Tibial artery (tissue), 4 donors: Measurements from ENCODE around the gene EXOC8.

Experiments used
- DNase-seq, 2 donors: peaks; one replicate each; pipeline ENCODE4 v3.0.0-alpha.2; 2019
- H3K27ac ChIP-seq, 2 donors: fragments of 200-600 bp; sonication (generic) in 1 of 2; 1 replicate in 1 of 2; 2 replicates in 1 of 2; pipeline ENCODE4 v1.5.1; 2018 to 2019; ENCODE audit warnings: mild to moderate bottlenecking in 1 of 2
- H3K27me3 ChIP-seq, 2 donors: fragments of 200-600 bp; sonication (generic) in 1 of 2; one replicate each; pipeline versions ENCODE4 v1.5.1 to v1.6.0; 2016 to 2019
- H3K36me3 ChIP-seq, 3 donors: fragments of 200-600 bp; sonication (generic) in 2 of 3; one replicate each; pipeline ENCODE4 v1.5.1; 2016 to 2019; ENCODE audit warnings: mild to moderate bottlenecking in 2 of 3
- H3K4me1 ChIP-seq, 4 donors: fragments of 200-600 bp; sonication (generic) in 2 of 4; 1 replicate in 3 of 4; 2 replicates in 1 of 4; pipeline ENCODE4 v1.5.1; 2016 to 2019
- H3K4me3 ChIP-seq, 2 donors: fragments of 200-600 bp; sonication (generic) in 1 of 2; 1 replicate in 1 of 2; 2 replicates in 1 of 2; pipeline ENCODE4 v1.5.1; 2018 to 2019; ENCODE audit warnings: mild to moderate bottlenecking in 2 of 2
- H3K9me3 ChIP-seq, 3 donors: fragments of 200-600 bp; sonication (generic) in 1 of 3; one replicate each; pipeline ENCODE4 v1.5.1; 2016 to 2019
- CTCF ChIP-seq, 2 experiments: fragments of 200-600 bp in 1 of 2; fragments of 450-650 bp in 1 of 2; IDR thresholded peaks; one replicate each; pipeline ENCODE4 v1.5.1; 2017 to 2019; ENCODE audit warnings: antibody characterized with exemption in 2 of 2, mild to moderate bottlenecking in 1 of 2, moderate library complexity in 1 of 2
- intact Hi-C: fragments of 100-400 bp; cut with DNase I; formaldehyde crosslinking; loops from one replicate; pipeline ENCODE4 v1.15.0; 2023; ENCODE audit warnings: low total_unique reads

EXOC8 gene

GRCh38 chr1:231301990-231302389 is 35.7 kb downstream of the EXOC8 start:
- TF ChIP-seq CTCF (IDR thresholded peaks at IDR 0.05), result no peak

GRCh38 chr1:231295938-231296337 is 41.7 kb downstream of the EXOC8 start:
- no peak for TF ChIP-seq CTCF (IDR thresholded peaks at IDR 0.05)
- no peak overlapping the region for H3K4me3 ChIP-seq
- H3K4me1 ChIP-seq, result no peaks in the 10 kb centered on the region
- no peak overlapping the region for H3K27ac ChIP-seq
- intact Hi-C loops, result no loop called here
- no peaks in the 10 kb centered on the region for H3K36me3 ChIP-seq
- no peaks in the 10 kb centered on the region for H3K27me3 ChIP-seq
- DNase-seq, result no peak
- no peaks in the 10 kb centered on the region for H3K9me3 ChIP-seq

More at GRCh38 chr1:231301990-231302389, 35.7 kb downstream of the EXOC8 start:
- no peak for DNase-seq
- Histone ChIP-seq H3K9me3 (no peaks in the 10 kb centered on the region), H3K27ac (no peak overlapping the region), H3K4me1 (no peaks in the 10 kb centered on the region), H3K4me3 (no peak overlapping the region), H3K27me3 (no peaks in the 10 kb centered on the region), H3K36me3 (no peaks in the 10 kb centered on the region)
- intact Hi-C loops, result no loop called here

- Histone ChIP-seq H3K4me3 (no peak overlapping the region), H3K27ac (no peak overlapping the region), H3K36me3 (no peaks in the 10 kb centered on the region), H3K9me3 (no peaks in the 10 kb centered on the region), H3K27me3 (no peaks in the 10 kb centered on the region), H3K4me1 (no peaks in the 10 kb centered on the region)
- no peak for DNase-seq
- intact Hi-C loops, result no loop called here
- TF ChIP-seq CTCF (IDR thresholded peaks at IDR 0.05), result no peak
Measured at GRCh38 chr1:231286603-231287002, 51.0 kb downstream of the EXOC8 start.

GRCh38 chr1:231284441-231284840 is 53.2 kb downstream of the EXOC8 start:
- no peaks in the 10 kb centered on the region for H3K36me3 ChIP-seq
- H3K4me3 ChIP-seq, result no peak overlapping the region
- no peak for TF ChIP-seq CTCF (IDR thresholded peaks at IDR 0.05)
- H3K27ac ChIP-seq, result no peak overlapping the region
- H3K27me3 ChIP-seq, result no peaks in the 10 kb centered on the region
- DNase-seq, result no peak
- H3K9me3 ChIP-seq, result no peaks in the 10 kb centered on the region
- intact Hi-C loops, result no loop called here
- H3K4me1 ChIP-seq, result no peaks in the 10 kb centered on the region
